Measurements from ENCODE around the gene TXNRD2.

Gene TXNRD2

DNA sequence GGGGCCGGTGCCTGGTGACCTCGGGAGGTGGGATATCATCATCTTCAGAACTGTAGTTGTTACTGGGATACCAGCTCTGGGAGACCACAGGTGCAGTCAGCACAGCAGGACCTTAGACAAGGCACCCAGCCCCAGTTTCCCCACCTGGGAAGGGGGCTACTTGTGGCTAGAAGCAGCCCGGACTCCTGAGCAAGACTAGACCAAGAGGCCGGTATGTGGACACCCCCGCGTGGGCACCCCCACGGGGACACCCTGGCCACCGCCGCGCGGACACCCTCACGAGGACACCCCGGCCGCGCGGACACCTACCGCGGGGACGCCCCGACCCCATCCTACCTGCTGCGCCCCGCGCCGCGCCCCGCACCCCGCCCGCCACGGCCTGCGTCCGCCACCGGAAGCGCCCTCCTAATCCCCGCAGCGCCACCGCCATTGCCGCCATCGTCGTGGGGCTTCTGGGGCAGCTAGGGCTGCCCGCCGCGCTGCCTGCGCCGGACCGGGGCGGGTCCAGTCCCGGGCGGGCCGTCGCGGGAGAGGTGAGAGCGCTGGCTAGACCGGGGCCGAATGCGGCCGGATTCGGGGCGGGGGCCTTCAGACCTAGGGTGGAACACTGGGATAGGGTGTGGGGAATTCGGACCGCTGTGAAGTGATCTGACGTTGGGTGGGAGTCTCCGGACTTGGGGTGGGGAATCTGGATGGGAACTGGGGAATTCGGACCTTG lies at the start of gene TXNRD2, which contains the start of gene COMT:
Gene TXNRD2 (minus strand): TSS at position 454 of the 718 bp plus-strand sequence. CDS start 15 bp downstream, at position 439.
Gene COMT (plus strand): TSS at position 408 of the 718 bp plus-strand sequence. CDS start 20,755 bp downstream, outside the sequence.
- DNase-seq (ENCODE audit: low spot score): peak; percentile 78

DNA sequence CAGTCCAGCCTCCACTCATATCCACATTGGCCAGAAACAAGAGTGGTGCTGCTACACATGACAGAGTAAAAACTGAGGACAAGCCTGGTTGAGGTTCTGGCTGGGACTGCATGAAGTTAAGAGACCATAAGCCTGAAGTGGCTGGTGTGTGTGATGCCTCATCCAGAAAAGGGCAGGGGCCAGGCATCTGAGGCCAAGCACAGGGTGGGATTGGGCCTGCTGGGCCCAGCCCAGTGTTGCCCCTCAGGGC lies 49.7 kb upstream of the TXNRD2 start:
- DNase-seq (ENCODE audit: low spot score): no peak

DNA sequence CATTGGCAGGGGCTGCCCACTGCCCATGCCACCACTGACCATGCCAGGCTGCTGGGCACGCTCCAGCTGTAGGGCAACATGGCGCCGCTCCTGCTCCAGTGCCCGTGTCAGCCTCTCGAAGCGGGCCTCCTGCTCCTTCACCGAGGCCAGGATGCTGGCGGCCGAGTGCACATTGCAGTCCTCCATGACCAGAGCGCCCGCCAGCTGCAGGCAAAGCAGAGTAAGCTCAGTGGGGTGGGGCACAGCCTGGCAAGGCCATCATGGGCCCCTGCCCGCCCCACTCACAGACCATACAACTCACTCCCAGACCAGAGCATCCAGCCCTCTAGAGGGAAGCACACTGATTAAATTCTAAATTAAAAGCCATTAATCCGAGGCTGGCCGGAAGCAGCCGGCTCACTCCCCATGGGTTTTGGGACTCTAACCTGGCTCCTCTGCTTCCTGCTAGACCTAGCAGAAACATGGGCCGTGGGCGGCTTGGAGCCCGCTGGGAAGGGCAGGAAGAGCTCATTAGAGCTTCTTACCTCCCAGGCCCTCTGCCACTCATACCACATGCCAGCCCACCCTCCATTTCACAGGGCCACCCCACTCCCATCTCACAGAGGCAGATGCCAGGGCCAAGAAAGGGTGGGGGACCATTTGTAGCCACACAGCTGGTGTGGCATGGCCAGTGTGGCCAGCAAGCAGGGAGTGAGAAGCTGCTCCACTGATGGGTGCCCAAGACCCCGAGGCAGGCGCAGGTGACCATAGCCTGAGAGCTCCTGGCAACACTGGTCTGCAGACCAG lies 49.2 kb upstream of the TXNRD2 start:
- DNase-seq (ENCODE audit: low spot score): no peak

DNA sequence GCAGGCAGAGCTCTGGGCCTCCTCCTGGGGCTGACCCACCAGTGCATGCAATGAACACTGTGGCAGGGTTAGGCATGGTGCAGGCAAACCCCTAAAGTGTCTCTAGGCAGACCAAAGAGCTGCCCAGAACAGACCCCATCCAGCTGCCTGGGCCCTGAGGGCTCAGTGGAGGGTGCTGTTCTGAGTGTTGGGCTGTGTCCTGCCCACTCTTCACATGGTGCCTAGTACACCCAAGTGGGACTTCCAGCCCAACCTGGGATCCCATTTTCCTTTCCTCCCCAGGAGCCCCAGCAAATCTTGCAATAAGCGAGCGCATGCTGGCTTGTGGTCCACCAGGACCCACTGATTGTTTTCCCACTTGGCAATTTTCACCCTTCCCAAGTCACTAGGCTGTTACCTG lies 48.6 kb upstream of the TXNRD2 start:
- DNase-seq (ENCODE audit: low spot score): no peak

DNA sequence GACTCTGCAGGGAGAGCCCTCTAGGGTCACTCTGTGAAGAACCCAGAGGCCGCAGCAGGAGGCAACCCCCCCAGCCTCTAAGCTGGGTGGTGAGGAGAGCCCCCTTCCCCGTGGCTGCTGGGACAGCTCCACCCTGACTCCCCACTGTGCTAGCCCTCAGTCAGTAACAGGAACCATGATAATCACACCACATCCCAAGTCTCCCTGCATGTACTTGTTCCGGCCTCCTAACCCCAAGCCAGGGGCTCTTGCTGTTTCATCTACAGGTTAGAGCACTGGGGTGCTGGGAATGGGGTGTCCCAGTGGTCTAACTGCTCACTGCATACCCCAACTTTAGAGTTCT lies 48.1 kb upstream of the TXNRD2 start:
- no peak for DNase-seq (ENCODE audit: low spot score)

DNA sequence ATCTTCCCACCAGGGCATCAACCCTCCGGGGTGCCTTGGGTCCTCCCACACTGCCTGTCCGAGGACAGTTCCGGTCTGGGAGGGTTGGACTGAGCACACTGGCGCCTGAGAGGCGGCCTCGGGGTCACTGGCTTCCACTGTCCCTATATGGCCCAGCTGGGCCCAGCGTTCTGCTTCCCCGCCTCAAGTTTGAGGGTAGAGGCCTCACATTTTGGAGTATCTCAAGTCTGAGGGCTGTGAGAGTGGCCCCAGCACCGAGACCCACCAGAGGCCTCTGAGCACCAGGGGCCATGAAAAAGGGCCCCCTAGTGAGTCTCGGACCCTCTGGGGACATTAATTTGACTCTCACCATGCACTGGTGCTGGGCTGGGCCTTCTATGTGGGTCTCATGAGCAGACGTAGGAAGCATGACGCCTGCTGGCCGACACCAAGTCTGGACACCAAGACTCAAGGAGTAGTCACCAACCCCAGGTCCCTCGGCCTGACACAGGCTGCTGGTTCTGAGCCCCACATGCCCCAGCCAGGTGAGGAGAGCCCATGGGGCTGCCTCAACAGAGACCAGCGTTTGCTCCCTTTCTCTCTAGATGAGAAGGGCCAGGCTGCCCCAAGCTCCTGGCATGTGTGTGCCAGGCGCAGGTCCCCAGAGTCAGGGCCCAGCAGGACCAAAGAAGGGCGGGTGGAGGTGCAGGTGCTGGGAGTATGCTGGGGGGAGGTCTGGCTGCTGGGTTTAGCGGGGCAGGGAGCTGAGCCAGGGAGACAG lies 47.5 kb upstream of the TXNRD2 start:
- no peak for DNase-seq (ENCODE audit: low spot score)

DNA sequence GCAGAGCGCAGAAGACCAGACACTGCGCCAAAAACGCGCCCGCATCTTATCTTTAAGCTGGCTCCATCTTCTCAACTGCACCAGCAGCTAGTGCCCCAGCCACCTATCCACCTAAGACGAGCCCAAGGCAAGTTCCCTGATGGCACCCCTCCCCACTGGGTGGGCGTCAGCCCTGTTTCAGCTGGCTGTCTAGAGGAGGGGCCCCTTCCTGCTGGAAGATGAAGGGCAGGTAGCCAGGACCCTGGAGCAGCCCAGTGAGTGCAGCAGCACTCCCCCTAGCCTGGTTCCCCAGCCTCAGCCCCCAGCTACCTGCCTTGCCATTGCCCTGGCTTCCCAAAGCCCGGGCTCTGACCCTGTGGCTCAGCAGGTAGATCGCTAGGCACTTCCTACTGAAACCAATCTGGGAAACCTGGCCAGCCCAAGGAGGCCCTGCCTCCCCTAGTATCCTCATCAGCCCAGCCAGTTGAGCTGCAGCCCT lies 46.8 kb upstream of the TXNRD2 start:
- no peak for DNase-seq (ENCODE audit: low spot score)

DNA sequence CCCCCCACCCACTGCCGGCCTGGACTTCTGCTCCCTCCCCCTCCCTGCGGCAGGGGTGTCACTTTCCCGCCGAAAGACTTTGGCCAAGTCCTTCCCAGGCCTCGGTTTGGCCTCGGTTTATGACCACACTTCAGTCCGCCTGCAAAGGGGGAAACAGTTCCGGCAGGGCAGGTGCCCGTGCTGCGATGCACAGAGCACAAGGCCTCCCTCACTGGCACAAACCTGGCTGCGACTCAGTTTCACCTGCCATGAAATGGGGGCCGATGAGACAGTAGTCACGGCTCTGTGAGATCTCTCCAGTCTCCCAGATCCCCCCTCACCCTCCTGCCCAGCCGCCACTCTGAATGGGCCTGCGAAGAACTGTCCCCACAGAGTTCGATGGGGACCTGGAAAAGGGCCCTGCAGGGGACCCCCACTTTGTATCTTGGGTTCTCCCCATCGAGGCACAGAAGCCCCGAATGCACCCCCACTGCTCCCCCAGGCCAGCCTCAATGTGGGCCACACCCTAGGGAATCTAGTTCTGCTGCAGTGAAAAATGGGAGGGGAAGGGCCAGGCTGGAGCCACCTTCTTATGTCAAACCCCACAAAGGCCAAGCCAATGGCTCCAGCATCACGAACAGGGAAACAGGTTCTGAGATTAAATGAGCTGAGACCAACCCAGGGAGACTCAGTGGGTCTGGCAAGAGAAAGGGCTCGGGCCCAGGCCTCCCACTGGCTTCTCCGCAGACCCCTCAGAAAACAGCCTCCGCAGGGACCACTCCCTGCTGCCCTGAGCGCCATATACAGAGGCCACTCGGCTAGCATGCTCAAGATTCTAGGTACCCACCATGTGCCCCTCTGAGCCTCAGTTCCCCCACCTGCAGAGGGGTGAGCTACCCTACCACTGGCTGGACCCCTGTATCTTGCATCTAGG lies 46.0 kb upstream of the TXNRD2 start:
- no peak for DNase-seq (ENCODE audit: low spot score)

DNA sequence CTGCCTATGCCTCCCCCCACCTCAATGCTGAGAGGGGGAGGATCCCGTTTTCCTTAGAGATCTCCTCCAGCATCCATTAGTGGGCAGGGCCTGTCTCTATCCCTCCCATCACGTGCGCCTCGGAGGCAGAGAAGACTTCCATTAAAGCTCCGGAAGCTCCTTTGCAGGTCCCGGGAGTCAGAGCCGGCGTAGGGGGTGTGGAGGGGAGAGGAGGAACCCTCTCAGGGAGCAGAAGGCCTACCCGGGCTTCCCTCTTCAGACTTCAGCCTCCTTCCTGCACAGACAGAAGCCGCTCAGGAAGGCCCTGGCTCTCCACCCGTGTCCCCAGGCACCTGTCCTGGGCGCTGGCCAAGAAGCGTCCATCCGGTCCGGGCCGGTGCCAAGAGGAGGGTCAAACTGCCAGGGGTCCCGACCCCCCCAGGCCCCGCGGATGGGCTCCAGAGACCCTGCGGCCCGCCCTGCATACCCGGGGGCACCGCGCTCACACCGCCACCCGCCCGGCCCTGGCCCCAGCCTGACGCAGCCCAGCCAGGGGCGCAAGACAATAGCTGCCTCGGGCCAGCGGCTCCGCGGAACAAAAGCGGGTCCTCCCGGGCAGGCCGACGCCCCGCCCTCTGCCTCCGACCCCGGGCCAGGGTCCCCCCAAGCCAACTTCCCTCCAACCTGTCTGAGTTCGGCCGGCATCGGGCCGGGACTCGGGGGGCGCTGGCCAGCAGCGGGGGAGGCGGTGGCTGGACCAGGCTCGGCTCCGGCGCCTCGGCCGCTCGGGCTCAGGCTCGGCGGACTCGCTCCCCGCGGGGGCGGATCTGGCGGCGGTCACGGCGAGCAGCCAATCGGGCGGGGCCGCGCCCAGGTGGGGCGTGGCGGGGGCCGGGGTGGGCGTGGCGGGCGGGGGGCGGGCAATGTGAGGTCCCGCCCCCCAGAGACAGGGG lies 45.1 kb upstream of the TXNRD2 start:
- peak; percentile 61 for DNase-seq (ENCODE audit: low spot score)

DNA sequence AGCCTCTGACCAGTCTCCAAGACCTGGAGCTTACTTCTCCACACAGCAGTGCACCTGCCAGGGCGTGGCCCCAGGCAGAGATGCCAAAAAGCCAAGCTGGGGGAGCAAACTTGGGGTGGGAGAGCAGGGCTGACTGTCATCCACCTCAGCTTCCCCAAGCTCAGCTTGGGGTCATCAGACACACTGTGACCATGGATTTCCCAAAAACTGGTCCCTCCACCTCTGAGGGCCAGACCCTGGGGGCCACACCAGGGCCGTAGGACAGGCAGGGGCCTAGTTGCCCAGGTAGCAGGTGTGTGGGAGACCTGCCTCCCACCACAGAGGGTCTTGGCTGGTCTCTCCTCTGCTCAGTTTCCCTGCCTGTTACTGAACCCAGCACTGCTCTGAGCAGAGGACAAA lies 44.4 kb upstream of the TXNRD2 start:
- DNase-seq (ENCODE audit: low spot score): no peak

DNA sequence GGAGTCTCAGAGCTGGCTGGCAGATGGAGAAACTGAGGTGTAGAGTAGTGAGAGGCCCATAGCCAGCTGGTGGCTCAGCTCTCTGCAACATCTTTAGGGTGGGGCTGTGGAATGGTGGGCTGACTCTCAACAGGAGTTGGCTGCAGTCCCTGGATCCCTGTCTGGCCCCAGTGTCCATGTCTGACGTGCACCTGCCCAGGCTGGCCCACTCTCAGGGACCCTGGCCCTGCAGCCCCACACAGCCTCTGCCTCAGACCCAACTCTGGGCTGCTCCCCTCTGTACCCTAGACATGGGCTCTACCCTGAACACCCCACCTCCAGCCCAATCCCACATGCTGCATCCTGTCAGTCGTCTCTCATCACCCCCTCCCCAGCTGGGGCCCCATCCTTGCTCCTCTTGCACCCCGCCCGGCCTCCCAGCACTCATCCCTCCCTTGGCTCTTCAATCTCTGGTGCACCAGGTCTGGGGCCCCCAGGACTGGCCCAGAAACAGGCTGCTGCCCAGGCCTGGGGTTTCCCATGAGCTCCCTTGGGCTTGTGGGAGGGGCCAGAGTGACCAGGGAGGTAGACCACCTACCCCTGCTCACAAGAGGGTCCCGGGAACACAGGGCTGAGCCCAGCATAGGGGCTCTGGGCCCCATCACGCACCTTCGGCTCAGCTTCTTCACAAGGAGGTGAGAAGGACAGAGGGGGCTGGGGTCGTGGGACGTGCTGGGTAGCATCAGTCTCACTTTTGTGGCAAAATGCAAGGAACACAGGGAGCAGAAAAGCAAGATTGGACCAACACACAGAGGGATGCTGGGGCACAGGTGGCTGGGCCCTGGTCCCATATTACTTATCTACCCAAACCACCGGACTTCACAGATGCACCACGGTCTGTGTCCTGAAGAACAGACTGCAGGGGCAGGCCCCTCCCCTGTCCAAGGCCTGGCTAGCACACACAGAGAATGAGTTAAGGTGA lies 43.5 kb upstream of the TXNRD2 start:
- DNase-seq (ENCODE audit: low spot score): no peak

DNA sequence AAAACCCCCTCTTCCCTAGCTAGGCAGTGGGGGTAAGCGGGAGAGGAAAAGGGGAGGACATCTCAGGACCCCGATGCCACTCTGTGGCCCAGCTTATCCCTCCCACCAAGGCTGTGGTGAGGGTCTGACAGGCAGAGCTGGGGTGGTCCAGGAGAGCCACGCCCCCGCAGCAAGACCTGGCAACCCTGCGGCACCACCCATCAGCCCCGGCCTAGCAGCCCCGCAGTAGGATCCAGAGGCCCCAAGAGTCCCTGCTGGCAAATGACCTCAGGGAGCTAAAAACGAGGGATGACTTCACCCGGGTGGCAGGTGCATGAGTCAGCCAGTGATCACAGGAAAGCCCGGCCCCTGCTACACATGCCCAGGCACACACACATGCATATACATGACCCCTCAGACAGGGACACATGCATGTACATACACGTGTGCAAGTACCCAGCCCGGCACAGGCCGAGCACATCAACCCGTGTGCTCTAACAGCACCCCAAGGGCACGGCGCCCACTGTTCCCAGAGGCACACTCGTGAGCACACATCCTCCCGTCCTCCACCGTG lies 42.7 kb upstream of the TXNRD2 start:
- no peak for DNase-seq (ENCODE audit: low spot score)

DNA sequence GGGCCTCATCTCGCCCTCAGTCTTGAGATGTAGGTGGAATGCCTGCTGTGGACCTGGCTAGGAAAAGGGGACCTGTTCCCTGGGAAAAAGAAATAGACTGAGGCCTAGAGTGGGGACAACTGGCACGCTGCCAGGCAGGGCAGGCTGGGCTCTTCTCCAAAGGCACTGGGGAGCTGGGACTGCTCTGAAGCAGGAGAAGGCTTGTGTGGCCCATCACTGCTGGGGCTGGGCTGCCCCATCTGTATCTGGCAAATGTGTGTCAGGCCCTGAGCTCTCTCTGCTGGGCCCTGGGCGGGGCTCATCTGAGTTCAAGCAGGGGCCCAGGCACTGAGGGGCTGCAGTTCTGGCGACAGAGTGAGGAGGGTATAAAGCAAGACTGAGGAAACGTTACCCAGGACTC lies 42.1 kb upstream of the TXNRD2 start:
- DNase-seq (ENCODE audit: low spot score): no peak

DNA sequence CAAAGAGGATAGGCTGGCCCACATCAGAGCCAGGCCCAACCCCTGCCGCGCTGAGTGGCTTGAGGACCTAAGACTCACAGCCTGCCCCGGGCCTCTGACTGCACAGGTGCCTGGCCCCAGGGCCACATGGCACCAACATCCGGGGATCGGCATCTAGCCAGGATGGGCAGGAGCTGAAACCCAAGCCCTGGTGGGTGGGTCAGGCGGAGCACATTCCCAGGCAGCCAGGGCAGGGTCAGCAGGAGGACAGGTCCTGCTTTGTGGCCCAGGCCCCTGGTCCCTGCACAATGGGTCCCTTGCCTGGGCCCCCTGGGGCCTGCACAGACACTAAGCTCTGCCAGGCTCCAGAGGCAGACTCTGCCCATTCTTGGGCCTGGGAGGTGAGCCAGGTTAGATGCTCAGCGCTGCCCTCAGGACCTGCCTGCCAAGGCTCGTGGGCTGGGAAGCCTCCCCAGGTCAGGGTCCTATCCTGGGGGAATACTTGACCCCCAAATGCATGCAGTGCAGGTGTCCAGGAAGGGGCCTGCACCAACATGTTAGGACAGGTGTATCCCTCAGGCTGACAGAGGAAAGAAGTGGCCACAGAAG lies 41.5 kb upstream of the TXNRD2 start:
- DNase-seq (ENCODE audit: low spot score): no peak

DNA sequence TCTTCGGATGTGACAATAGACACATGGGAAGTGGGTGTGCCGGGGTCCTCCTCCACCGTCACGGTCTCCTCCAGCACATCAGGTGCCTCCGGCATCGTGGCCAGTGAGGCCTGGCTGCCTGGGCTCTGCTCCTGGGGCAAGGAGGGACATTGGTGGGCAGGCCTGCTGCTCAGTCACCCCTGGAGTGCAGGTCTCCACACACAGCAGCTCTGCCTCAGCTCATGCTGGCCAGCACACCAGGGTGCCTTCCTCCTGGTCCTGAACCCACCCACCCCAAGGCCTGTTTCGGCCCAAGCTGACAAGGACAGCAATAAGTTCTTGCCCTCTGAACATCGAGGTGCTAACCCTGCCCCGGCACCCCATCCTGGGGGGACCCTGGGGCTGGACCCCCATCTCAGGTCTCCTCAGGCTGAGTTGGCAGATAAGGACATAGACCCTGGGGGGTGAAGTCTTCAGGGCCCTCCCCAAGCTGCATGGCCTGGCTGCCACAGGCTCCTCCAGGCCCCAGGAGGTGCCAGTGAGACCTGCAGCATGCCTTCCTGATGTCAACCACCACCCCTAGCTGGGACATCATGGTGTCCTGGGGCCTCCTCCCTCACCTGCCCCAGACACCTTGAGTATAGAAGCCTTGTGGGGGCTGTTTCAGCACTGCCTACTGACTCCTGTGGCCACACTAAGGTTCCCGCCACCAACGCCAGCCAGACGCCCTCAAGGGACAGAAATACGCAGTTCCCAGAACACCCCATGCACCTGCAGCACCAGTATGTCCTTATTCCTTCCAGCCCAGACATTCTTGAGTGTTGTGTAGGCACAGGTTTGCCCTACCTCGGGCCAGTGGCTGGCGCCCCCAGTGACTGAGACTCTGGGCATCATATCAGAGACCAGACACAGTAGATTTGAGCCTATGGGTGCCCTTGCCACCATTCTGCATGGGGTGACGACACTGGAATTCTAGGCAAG lies 40.6 kb upstream of the TXNRD2 start:
- DNase-seq (ENCODE audit: low spot score): no peak

DNA sequence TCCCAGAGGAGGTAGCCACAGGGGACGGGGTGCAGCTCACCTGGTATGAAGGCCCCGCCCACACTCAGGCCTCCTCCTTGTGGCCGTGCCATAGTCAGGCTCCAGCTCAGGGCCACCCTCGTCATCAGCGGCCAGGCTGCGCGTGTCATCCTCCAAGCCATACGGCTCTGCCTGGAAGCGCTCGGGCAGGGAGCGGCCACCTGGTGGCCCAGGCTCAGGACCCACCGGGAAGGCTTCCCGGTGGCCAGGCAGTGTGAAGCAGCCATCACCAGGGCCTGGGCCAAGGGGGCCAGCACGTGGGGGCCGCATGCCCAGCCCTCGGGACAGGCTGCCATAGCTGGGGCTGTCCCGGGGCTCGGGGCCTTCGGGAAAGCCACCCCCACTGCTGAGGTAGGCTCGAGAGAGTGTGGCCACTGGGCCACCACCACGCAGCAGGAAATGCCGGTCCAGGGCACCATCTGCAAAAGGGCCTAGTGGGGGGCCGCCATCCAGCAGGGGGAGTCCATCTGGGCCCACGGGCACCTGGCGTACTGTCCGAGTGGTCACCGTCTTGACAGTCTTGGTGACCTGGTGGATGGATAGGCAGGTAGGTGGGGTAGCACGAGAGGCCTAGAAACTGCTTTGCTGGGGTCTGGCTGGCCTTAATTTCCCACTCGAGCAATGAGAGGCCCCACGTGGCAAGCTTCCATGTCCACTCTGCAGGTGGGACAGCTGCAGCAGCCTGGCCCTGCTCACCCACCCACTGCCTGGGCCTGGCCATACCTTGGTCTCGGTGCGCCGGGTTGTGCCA lies 39.7 kb upstream of the TXNRD2 start:
- DNase-seq (ENCODE audit: low spot score): no peak

DNA sequence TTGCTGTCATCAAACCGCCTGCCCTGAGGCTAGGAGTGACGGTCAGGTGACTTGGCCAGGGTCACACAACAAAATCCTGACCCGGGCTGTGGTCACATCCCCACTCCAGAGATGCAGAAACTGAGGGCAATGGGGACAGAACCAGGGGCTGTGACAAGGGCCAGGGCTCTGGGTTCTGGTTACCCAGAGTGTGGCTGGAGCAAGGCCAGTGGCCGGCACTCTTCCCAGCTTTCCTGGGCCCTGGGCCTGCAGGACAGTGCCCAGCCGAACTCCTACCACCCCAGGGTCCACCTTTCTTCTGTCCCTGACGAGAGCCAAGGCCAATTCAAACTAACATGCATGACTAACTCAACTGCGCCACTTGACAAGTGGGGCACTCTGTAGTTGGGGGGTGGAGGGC lies 39.1 kb upstream of the TXNRD2 start:
- DNase-seq (ENCODE audit: low spot score): no peak
